AG10803 (cell line): ENCODE measurements around the gene CSRP1.

Experiments
- DNase-seq: peaks from one replicate; pipeline ENCODE4 v3.0.0; 2010; ENCODE audit warnings: low read depth
- H3K4me3 ChIP-seq: 2 replicates; pipeline ENCODE4 v1.5.1; 2011; ENCODE audit warnings: mild to moderate bottlenecking, low read length, control low read depth
- CTCF ChIP-seq: conservative IDR thresholded peaks from 2 replicates; pipeline ENCODE4 v1.5.1; 2011; ENCODE audit warnings: mild to moderate bottlenecking, low read length, control low read depth, inconsistent platforms

CSRP1 gene

GRCh38 chr1:201504799-201505502, 2.0 kb downstream of the CSRP1 start:
- TF ChIP-seq CTCF: no peak
- DNase-seq: no peak
- peak overlapping the region; percentile 81 for H3K4me3 ChIP-seq

DNA sequence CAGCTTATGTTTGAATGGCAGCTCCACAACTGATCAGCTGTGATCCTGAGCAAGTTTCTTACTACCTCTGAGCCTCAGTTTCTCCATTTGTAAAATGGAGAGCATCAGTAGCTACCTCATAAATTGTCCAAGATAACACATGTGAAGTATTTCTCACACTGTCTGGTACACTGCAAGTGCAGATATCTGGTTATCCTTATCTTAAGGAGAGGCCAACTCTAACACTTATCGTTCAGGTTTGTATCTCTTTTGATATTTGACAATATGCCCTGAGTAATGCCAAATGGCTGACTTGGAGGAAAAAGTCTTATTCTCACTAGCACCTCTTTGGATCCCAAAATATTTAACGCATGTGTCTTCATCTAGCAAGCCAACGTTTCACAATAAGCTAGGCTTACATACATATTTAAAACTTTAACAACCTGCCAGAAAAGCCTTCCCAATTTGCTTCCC, 2.7 kb downstream of the CSRP1 start:
- H3K4me3 ChIP-seq: peak overlapping the region; percentile 81
- TF ChIP-seq CTCF: no peak
- DNase-seq: peak; percentile 73

GRCh38 chr1:201503397-201504176, 3.3 kb downstream of the CSRP1 start:
- peak overlapping the region; percentile 39 for H3K4me3 ChIP-seq
- peak; percentile 97 for DNase-seq
- no peak; the same call in 1 of the 2 replicates for TF ChIP-seq CTCF

DNA sequence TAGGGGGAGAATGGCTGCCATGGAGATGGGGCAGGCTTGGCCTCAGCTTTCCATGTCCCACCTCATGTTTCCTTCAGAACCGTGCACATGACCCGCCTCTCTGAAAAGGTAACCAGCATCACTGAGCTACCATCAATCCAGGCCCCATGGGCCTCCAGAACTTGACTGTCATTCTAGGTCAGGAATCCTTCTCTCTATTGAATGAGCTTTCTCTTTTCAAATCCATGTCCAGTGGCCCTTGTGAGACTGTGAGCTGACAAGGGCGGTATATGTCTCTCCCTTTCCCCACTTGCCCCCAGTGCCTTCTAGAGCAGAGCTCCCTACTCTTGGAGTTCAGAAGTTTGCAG, 4.4 kb downstream of the CSRP1 start:
- TF ChIP-seq CTCF: no peak
- no peak overlapping the region for H3K4me3 ChIP-seq
- DNase-seq: no peak

- H3K4me3 ChIP-seq: no peak overlapping the region
- no peak for DNase-seq
- TF ChIP-seq CTCF: no peak
These were observed 5.0 kb downstream of the CSRP1 start for GRCh38 chr1:201501812-201502510.

DNA sequence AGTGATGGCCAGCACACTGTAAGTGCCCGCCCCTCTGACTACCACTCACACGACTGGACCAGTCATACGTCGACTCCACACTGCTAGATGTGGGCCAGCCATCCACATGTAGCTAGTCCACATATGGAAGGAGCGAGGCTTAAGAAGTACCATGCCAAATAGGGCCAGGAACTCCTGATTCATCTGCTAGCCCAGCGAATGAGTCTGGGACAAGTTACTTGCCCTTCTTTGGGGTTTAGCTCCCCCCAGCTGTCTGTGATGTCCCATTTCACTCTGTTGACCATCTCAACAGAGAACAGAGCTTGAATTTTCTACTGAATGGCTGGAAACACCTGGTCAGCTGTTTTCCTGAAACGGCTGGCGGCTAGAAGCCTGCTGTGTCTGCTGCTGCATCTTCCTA, 5.8 kb downstream of the CSRP1 start:
- no peak for TF ChIP-seq CTCF
- H3K4me3 ChIP-seq: no peak overlapping the region
- DNase-seq: peak; percentile 65
